Astrocyte of the hippocampus (primary cell): ENCODE results near the gene HMCN1.

ENCODE experiments used
- DNase-seq: peaks from one replicate; pipeline ENCODE4 v3.0.0; 2011; ENCODE audit warnings: low read depth, low spot score

The HMCN1 gene

GRCh38 chr1:186030453-186030852 is 296.3 kb downstream of the HMCN1 start:
- DNase-seq, result no peak

DNA sequence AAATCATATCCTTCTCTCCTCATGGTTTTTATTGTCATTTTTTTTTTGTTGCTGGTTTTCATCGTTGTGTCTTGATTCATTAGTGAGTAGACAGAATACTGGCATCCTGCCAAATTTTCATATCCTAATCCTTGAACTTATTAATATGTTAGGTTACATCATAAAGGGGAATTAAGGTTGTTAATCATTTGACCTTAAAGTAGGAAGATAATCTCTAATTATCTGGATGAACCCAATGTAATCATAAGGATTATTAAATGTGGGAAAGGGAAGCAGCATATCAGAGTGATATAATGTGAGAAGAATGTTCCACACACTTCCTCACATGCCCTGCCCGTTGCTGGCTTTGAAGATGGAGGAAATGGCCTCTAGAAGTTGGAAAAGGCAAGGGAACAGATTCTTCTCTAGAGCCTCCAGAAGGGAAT is 299.7 kb downstream of the HMCN1 start:
- DNase-seq, result no peak

GRCh38 chr1:186042230-186042629 is 308.0 kb downstream of the HMCN1 start:
- DNase-seq, result no peak

DNA sequence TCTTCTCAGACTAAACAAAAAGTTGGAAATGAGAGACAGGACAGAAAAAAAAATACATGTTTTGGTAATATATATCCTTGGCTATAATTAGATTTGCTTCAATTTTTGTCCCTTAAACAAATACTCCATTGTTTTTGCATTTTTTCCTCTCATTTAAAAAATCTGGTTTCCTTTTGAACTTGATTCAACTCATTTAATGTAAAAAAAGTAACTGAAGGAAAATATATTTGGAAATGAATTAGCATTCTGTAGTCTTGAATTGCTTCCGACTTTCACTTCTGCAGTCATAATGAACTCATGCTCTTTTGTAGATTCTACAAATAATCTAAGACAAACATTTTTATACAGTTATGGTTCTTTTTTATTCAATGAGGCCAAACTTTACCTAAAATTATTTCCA is 309.1 kb downstream of the HMCN1 start:
- no peak for DNase-seq

- no peak for DNase-seq
Measured at GRCh38 chr1:186044079-186044685, 310.0 kb downstream of the HMCN1 start.

- no peak for DNase-seq
Measured at GRCh38 chr1:186046437-186047211, 312.4 kb downstream of the HMCN1 start.

DNA sequence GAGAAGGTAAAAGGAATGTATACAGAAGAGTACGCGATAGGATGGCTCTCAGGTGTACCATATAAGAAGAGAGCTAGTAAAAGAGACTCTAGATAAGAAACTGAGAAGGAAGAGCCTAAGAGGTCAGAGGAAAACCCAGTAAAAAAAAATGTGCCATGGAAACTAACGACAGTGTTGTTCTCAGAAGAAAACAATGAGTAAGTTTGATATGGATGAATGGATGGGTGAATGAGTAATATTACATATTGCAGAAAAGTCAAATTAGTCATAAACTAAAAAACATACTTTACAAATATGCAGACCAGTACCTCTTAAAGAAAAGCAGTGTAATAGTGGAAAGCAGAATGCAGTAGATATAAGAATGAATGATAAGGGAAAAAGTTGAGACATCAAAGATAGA is 316.2 kb downstream of the HMCN1 start:
- no peak for DNase-seq

DNA sequence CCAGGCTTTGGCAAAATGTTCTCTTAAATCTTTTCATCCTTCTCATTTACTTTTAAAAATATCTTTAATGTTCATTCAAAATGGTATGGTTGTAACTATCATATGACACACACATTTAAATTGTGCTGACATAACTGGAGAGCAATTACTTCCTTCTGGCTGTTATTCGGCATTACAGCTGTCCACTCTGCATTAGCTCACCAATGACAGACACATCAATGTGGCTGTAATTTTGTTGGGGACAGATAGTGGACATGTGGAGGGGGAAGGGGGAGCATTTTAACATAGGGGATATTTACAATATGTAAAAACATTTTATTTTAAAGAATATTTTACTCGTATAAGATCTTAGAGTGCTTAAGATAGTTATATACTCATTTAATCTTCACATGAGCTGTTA is 319.8 kb downstream of the HMCN1 start:
- no peak for DNase-seq

GRCh38 chr1:186054932-186055331 is 320.7 kb downstream of the HMCN1 start:
- no peak for DNase-seq

DNA sequence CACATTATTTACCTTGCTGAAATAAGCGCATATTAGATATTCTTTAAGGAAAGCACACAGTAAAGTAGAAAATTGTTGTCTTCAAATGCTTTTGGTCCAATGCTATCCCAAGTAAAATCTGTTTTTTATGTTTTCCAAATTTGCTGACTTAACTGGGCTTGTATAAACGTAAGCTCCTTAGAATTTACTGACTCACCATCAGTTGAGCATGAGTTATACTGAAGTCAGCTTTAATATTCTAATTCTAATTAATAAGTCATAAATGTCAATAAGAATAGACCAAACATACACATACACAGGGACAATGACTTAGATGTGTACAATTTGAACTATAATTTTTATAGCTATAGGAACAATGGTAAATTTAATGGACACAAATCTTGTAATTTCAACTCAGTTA is 321.7 kb downstream of the HMCN1 start:
- no peak for DNase-seq

DNA sequence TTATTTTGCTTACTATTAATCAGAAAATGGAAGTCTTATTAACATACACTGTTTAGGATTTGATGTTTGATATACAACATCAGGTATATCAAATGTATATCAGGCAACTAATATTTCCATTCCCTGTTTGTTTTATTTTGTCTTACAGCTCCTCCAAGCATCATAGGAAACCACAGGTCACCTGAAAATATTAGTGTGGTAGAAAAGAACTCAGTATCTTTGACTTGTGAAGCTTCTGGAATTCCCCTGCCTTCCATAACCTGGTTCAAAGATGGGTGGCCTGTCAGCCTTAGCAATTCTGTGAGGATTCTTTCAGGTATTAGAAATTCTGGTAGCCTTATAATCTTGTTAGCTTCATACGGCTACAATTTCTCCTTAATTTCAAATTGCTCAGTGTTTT is 322.9 kb downstream of the HMCN1 start:
- no peak for DNase-seq

DNA sequence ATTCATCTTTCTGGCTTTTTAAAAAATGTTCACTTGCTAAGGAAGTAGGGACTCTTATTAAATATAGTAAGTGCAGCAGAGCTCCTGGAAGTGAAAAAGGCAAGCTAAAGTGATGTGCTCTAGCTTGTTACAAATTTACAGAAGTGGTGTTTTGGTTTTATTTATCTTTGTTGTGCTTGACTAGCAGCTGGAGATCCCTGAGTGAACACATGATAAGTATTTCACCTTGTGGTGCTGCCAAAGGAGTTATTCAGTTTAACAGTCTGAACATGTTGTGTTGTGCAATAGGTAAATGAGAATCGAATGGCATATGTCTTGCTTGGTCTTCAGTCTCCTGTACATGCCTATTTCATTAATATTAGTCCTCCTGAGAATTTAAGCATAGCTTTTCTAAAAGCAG is 325.1 kb downstream of the HMCN1 start:
- peak; percentile 2 for DNase-seq

GRCh38 chr1:186059752-186060151 is 325.6 kb downstream of the HMCN1 start:
- no peak for DNase-seq

DNA sequence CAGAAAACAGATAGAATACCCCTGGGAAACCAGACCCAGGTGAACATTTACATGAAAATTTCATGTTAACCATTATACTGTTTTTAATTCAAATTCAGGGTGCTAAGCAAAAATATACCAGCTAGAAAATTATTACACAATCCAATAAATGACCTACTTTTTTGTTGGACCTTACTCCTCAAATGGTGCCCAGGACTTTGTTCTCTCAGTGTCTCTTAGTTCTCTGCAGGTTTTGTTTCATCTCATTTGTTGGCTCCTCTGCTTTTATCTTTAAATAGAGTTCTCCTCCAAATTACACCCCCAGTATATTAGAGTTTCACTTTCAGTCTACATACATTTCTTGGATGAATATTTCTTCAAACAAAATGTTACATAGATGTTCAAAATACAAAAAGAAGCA is 326.0 kb downstream of the HMCN1 start:
- no peak for DNase-seq

GRCh38 chr1:186063091-186063657 is 329.0 kb downstream of the HMCN1 start:
- DNase-seq, result no peak

DNA sequence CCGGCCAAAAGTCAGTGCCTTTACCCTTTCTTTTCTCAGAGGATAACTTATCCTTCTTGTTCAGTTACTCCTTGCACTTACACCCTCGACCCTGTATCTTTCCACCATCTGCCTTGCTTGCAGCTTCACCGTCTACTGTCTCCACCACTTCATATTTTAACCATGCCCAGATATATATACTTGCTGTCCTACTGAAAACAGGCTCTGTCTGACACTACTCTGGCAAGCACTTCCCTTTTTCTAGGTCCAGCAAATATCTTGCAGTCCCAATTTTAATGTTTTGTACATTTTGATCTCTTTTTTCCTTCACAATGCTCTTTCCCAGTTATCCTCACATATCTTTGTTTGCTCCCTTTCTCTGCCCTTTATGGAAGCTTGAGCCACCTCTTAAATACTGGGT is 332.2 kb downstream of the HMCN1 start:
- DNase-seq, result no peak

- DNase-seq, result no peak
Measured at GRCh38 chr1:186073697-186074096, 339.5 kb downstream of the HMCN1 start.

DNA sequence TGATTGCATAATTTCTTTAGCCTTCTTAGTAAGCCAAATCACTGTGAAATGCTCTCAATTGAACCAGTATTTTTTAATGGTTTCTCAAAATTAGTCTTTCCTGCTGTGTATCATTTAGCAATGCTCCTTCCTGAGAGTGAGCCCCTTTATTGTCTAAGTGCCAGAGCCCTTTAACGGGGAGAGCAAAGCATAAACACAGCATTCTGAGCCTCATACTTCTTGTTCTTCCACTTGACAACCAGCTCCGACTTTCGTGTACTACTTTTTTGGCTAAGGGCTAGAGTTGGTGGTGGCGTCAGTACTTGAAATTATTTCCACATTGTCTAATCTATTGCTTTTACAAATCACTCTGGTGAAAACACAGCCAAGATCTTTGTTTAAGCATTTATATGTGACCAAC is 341.8 kb downstream of the HMCN1 start:
- DNase-seq, result no peak

DNA sequence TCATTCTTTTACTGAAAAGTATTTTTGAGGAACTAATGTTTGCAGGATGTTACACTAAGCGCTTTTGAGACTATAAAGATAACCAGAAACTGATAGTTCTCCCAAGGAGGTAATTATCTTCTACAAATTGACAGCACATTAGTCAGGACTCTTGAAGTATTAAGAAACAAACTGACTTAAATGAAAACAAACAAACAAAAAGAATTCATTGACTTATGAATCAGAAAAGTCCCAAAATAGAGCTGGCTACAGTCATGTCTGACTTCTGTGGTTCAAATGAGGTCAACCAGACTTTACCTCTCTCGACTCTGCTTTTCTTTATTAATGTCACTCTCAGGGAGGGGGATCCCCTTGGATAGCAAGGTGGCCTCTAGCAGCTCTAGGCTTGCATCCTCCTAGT is 344.1 kb downstream of the HMCN1 start:
- no peak for DNase-seq

DNA sequence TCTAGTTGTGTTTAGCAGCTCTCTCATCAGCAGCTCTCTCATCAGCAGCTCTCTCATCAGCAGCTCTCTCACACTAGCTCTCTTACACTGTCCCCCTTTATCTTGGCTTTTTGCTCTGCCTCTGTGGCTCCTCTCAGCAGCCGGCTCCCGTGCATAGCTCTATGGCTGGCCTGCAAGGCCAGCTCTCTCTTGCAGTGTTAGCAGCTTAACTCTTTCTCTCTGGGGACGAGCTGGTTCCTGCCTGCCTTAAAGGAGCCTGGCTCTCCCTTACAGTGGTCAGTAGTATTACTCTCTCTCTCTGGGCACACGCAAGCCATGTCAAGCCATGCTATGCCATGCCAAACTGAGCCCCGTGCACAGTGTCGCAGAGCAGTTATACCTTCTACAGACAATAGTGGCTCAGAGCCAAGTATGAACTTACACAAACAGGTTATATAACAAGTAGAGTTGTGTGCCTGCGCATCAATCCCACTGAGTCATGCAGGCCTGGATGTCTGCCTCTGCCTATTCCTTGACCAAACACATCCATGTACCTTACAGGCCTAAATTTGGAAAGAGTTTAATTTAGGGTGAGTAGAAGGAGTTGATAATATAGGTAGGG is 345.0 kb downstream of the HMCN1 start:
- DNase-seq, result no peak

DNA sequence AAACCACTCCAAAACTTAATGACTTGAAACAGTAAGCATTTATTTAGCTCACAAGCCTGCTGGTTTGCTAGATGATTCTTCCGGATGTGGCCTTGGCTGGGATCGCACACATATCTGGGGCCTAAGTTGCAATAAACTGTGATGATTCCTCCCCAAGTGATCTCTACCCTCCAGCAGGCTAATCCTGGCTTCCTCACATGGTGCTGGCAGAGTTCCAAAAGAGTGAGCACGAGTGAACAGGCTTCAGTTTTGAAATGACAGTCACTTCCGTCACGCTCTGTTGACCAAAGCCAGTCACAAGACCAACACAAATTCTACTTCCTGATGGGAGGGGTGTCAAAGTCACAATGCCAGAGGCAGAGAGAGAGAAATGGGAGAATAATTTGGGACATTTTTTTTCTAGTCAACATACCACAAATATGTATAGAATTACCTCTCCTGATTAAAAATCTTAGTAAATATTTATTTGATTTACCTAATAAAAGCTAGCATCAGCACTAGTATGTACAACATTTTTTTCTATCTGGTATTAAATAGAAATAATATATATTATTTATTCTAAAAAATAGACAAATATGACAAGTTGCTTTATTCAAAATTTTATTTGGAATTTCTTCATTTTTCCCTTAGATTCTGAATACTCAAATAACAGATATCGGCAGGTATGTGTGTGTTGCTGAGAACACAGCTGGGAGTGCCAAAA is 348.2 kb downstream of the HMCN1 start:
- DNase-seq, result peak; percentile 45

DNA sequence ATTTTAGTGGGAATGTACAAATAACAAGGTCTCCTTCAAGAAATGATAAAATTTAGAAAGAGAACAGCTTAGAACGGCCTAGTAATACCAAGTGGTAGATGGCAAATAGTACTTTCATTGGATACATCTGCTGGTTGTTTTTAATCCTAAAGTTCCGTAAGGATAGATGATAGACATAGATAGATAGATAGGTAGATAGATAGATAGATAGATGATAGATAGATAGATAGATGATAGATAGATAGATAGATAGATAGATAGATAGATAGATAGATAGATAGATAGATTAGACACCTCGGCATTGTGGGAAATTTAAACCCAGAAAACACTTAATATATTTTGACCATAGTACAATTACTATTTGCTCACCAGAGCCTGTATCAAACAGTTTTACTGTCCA is 352.4 kb downstream of the HMCN1 start:
- DNase-seq, result no peak
